HepG2 (cell line): ENCODE measurements around the gene SERINC2. TPM values are rescaled to one million over a fixed set of nuclear protein-coding genes. Genes with fewer than 3 reads are reported as not detected.

Experiments
- EHMT2 ChIP-seq: fragments of 200-600 bp; sonication (generic); IDR thresholded peaks from 2 replicates; pipeline ENCODE4 v1.7.0; 2017; ENCODE audit warnings: antibody characterized with exemption, low read depth, low read length, borderline replicate concordance
- IRX3 ChIP-seq: sonication (generic); formaldehyde crosslinking; IDR thresholded peaks from 2 replicates; pipeline ENCODE4 v1.8.1; 2023; ENCODE audit warnings: mild to moderate bottlenecking, low read depth, missing genetic modification reagents, borderline replicate concordance
- MAFF ChIP-seq: IDR thresholded peaks from 2 replicates; pipeline ENCODE4 v1.6.1; 2011; ENCODE audit warnings: low read depth, low read length, improper control_type of control experiment
- NFIB ChIP-seq: sonication (generic); formaldehyde crosslinking; IDR thresholded peaks from 2 replicates; pipeline ENCODE4 v1.9.0; 2021; ENCODE audit warnings: missing genetic modification reagents, mild to moderate bottlenecking, borderline replicate concordance
- NFKB2 ChIP-seq: sonication (generic); formaldehyde crosslinking; IDR thresholded peaks from 2 replicates; pipeline ENCODE4 v1.4.0; 2020; ENCODE audit warnings: missing genetic modification reagents, borderline replicate concordance
- RBAK ChIP-seq: sonication (generic); formaldehyde crosslinking; IDR thresholded peaks from 2 replicates; pipeline ENCODE4 v1.5.1; 2020; ENCODE audit warnings: mild to moderate bottlenecking, missing genetic modification reagents
- SALL2 ChIP-seq: sonication (generic); formaldehyde crosslinking; IDR thresholded peaks from 2 replicates; pipeline ENCODE4 v1.8.1; 2023; ENCODE audit warnings: mild to moderate bottlenecking, missing genetic modification reagents, inconsistent platforms
- TSC22D2 ChIP-seq: sonication (generic); formaldehyde crosslinking; IDR thresholded peaks from 2 replicates; pipeline ENCODE4 v1.5.1; 2020; ENCODE audit warnings: missing genetic modification reagents, mild to moderate bottlenecking, borderline replicate concordance
- ZFP36L1 ChIP-seq: sonication (generic); formaldehyde crosslinking; IDR thresholded peaks from 2 replicates; pipeline ENCODE4 v1.8.0; 2022; ENCODE audit warnings: mild to moderate bottlenecking, missing genetic modification reagents, moderate library complexity
- ZNF484 ChIP-seq: sonication (generic); formaldehyde crosslinking; IDR thresholded peaks from 2 replicates; pipeline ENCODE4 v1.5.1; 2020; ENCODE audit warnings: mild to moderate bottlenecking, low read depth, missing genetic modification reagents, borderline replicate concordance
- ZNF546 ChIP-seq: sonication (generic); formaldehyde crosslinking; conservative IDR thresholded peaks from 2 replicates; pipeline ENCODE4 v1.8.1; 2023; ENCODE audit warnings: mild to moderate bottlenecking, missing genetic modification reagents
- ZNF567 ChIP-seq: sonication (generic); formaldehyde crosslinking; IDR thresholded peaks from 2 replicates; pipeline ENCODE4 v1.8.1; 2023; ENCODE audit warnings: mild to moderate bottlenecking, missing genetic modification reagents, borderline replicate concordance
- ZNF678 ChIP-seq: sonication (generic); formaldehyde crosslinking; IDR thresholded peaks from 2 replicates; pipeline ENCODE4 v1.4.0; 2020; ENCODE audit warnings: mild to moderate bottlenecking, missing genetic modification reagents
- ZNF766 ChIP-seq: sonication (generic); formaldehyde crosslinking; IDR thresholded peaks from 2 replicates; pipeline ENCODE4 v1.5.0; 2020; ENCODE audit warnings: missing genetic modification reagents, borderline replicate concordance
- ZNF777 ChIP-seq: sonication (generic); formaldehyde crosslinking; IDR thresholded peaks from 2 replicates; pipeline ENCODE4 v1.4.0; 2020; ENCODE audit warnings: missing genetic modification reagents
- polyA plus RNA-seq, 8 experiments: library from polyadenylated mRNA; depleted of rRNA in 3 of 8; stranded (reverse) in 7 of 8; unstranded in 1 of 8; fragments of >200 nt; fragmentation: Illumina TruSeq in 4 of 8; extraction: Trizol in 4 of 8; gene quantifications; 2 replicates each; pipeline versions ENCODE4 v1.2.1 to v1.2.3, GENCODE V29; 2011 to 2016; ENCODE audit warnings: low read depth in 4 of 8, missing spikeins in 1 of 8, mixed read lengths in 1 of 8; ENCODE audit not compliant: insufficient read depth in 1 of 8
- total RNA-seq, 5 experiments: library from RNA; depleted of rRNA; stranded (reverse); fragments of >200 nt; fragmentation: Illumina TruSeq; extraction: Trizol; gene quantifications; 2 replicates each; pipeline ENCODE4 v1.2.3, GENCODE V29; 2016; ENCODE audit warnings: low read depth in 1 of 5
- TF ChIP-seq, protein P1 (sequence below): sonication (generic); formaldehyde crosslinking; IDR thresholded peaks from 2 replicates; pipeline ENCODE4 v1.8.1; 2023; ENCODE audit warnings: mild to moderate bottlenecking, moderate library complexity, missing genetic modification reagents
- TF ChIP-seq, protein P2 (sequence below): sonication (generic); formaldehyde crosslinking; IDR thresholded peaks from 2 replicates; pipeline ENCODE4 v1.4.0; 2020; ENCODE audit warnings: missing genetic modification reagents

The SERINC2 gene
- total and polyA plus RNA-seq, 2 of the 13 experiments (the other 11 are each of a cell fraction or from before 2014, with no cell fraction given) = 4.8 to 126 TPM

DNA sequence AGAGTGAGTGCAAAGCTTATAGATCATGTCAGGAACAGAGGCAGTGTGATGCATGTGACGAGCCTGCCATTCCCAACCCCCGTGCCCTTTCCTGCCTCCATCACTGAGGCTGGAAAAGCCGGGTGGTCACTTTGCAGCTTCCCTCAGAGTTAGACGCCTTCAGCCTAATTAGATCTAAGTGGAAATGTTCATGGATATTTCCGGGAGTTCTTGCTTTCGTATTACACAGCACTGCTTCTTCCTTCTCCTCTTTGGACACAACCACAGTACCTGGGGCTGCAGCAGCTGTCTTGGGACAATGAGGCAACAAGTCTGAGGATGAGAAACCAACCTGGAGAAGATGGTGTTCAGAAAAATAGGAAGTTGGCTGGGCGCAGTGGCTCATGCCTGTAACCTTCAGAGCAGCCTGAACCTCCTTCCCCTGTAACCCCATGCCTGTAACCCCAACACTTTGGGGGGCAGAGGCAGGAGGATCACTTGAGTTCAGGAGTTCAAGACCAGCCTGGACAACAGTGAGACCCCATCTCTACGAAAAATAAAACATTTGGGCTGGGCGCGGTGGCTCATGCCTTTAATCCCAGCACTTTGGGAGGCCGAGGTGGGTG lies 24.5 kb downstream of the SERINC2 start (continued):
- TF ChIP-seq ZNF766 (CRISPR knock-in tag) = no peak
- TF ChIP-seq, protein P1, sequence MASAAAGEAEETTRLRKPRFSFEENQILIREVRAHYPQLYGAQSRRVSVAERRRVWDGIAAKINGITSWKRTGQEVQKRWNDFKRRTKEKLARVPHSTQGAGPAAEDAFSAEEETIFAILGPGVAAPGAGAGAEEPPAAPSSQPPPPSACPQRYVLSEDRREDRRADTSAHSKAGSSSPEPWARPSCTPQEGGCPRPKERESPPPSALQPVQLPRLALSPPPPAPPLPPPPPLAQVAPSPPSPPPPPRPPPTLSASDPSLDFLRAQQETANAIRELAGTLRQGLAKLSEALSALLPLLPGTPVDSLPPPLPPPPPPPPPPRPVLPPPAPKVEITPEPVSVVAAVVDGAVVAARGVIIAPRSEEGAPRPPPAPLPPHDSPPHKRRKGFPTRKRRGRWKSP = no peak
- TF ChIP-seq NFIB (CRISPR knock-in tag) = no peak
- TF ChIP-seq NFKB2 (CRISPR knock-in tag) = no peak
- TF ChIP-seq MAFF = no peak
- TF ChIP-seq SALL2 (CRISPR knock-in tag) = no peak
- TF ChIP-seq ZFP36L1 (CRISPR knock-in tag) = no peak
- no peak for TF ChIP-seq IRX3 (CRISPR knock-in tag)
- TF ChIP-seq ZNF777 (CRISPR knock-in tag) = no peak
- no peak for TF ChIP-seq RBAK (CRISPR knock-in tag)
- TF ChIP-seq ZNF678 = no peak
- TF ChIP-seq ZNF484 (CRISPR knock-in tag) = no peak
- no peak for TF ChIP-seq ZNF567
- no peak for TF ChIP-seq EHMT2
- TF ChIP-seq ZNF546 (CRISPR knock-in tag) = no peak
- no peak for TF ChIP-seq TSC22D2 (CRISPR knock-in tag)
- TF ChIP-seq, protein P2, sequence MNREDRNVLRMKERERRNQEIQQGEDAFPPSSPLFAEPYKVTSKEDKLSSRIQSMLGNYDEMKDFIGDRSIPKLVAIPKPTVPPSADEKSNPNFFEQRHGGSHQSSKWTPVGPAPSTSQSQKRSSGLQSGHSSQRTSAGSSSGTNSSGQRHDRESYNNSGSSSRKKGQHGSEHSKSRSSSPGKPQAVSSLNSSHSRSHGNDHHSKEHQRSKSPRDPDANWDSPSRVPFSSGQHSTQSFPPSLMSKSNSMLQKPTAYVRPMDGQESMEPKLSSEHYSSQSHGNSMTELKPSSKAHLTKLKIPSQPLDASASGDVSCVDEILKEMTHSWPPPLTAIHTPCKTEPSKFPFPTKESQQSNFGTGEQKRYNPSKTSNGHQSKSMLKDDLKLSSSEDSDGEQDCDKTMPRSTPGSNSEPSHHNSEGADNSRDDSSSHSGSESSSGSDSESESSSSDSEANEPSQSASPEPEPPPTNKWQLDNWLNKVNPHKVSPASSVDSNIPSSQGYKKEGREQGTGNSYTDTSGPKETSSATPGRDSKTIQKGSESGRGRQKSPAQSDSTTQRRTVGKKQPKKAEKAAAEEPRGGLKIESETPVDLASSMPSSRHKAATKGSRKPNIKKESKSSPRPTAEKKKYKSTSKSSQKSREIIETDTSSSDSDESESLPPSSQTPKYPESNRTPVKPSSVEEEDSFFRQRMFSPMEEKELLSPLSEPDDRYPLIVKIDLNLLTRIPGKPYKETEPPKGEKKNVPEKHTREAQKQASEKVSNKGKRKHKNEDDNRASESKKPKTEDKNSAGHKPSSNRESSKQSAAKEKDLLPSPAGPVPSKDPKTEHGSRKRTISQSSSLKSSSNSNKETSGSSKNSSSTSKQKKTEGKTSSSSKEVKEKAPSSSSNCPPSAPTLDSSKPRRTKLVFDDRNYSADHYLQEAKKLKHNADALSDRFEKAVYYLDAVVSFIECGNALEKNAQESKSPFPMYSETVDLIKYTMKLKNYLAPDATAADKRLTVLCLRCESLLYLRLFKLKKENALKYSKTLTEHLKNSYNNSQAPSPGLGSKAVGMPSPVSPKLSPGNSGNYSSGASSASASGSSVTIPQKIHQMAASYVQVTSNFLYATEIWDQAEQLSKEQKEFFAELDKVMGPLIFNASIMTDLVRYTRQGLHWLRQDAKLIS (CRISPR knock-in tag) = no peak
